22Rv1 (cell line): ENCODE results near the gene GSK3A.

Experiments
- ZFX ChIP-seq: fragments of 450-650 bp; IDR thresholded peaks from 2 replicates; pipeline ENCODE4 v1.6.1; 2017; ENCODE audit warnings: antibody characterized with exemption, borderline replicate concordance
- TF ChIP-seq, protein P1 (sequence below): fragments of 450-650 bp; IDR thresholded peaks from 2 replicates; pipeline ENCODE4 v1.5.1; 2017; ENCODE audit warnings: mild to moderate bottlenecking

DNA sequence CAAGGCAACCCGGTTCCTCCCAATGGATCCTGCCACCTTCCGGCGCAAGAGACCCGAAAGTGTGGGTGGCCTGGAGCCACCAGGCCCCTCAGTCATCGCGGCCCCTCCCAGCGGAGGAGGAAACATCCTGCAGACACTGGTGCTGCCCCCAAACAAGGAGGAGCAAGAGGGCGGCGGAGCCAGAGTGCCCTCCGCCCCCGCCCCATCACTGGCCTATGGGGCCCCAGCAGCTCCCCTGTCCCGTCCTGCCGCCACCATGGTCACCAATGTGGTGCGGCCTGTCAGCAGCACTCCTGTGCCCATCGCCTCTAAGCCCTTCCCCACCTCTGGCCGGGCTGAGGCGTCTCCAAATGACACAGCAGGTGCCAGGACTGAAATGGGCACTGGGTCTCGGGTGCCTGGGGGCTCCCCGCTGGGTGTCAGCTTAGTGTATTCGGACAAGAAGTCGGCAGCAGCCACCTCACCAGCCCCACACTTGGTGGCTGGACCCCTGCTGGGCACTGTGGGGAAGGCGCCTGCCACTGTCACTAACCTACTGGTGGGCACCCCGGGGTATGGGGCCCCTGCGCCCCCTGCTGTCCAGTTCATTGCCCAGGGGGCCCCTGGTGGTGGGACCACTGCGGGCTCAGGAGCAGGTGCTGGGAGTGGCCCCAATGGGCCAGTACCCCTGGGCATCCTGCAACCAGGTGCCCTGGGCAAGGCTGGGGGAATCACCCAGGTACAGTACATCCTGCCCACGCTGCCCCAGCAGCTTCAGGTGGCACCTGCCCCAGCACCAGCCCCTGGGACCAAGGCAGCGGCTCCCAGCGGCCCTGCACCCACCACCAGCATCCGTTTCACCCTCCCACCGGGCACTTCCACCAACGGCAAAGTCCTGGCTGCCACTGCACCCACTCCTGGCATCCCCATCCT lies 48.4 kb upstream of the GSK3A start:
- TF ChIP-seq, protein P1, sequence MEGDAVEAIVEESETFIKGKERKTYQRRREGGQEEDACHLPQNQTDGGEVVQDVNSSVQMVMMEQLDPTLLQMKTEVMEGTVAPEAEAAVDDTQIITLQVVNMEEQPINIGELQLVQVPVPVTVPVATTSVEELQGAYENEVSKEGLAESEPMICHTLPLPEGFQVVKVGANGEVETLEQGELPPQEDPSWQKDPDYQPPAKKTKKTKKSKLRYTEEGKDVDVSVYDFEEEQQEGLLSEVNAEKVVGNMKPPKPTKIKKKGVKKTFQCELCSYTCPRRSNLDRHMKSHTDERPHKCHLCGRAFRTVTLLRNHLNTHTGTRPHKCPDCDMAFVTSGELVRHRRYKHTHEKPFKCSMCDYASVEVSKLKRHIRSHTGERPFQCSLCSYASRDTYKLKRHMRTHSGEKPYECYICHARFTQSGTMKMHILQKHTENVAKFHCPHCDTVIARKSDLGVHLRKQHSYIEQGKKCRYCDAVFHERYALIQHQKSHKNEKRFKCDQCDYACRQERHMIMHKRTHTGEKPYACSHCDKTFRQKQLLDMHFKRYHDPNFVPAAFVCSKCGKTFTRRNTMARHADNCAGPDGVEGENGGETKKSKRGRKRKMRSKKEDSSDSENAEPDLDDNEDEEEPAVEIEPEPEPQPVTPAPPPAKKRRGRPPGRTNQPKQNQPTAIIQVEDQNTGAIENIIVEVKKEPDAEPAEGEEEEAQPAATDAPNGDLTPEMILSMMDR = peak; percentile 58
- TF ChIP-seq ZFX = no peak
